Stimulated activated CD8-positive, alpha-beta memory T cell treated with anti-CD3 and anti-CD28 coated beads, Interleukin-4, amount 100 ng/mL, for 48 hours (primary cell): Measurements from ENCODE around the gene METTL5.
"Not testable (repeated sequence)": the region's sequence is repeated elsewhere in the genome, so short reads cannot be mapped to it uniquely, and the experiment has no call there.

Experiments
- DNase-seq: peaks from one replicate; pipeline ENCODE4 v3.0.0-alpha.2; 2020

The METTL5 gene

DNA sequence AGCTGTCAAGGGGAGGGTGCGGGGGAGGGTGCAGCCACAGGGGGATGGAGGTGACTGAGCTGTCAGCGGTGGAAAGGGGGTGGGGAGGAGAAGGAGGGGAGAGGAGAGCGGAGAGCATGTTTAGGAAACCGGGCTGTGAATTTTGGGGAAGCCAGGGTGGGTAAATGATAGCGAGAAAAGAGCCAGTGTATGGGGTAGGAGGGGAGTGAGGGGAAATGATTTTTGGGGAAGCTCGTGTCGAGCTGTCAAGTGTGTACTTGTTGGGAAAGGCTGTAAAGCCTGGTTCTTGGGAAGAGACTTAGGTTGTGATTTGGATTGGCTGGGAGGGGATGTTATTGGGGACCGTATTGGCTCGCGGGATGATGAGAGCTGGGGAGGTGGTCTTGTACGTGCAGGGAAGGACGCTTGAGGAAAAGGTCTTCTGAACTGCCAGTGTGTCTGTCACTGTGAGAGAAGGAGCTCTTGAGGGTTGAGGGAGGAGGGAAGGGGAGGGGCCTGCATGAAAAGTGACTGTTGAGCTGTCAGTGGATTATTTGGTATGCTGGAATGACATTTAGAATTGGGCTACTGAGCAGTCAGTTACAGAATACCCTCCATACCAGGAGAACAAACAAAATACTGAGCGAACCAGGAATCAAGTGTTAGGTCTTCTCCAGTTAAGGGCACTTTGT is 3.6 kb upstream of the METTL5 start:
- DNase-seq, result peak; percentile 66

DNA sequence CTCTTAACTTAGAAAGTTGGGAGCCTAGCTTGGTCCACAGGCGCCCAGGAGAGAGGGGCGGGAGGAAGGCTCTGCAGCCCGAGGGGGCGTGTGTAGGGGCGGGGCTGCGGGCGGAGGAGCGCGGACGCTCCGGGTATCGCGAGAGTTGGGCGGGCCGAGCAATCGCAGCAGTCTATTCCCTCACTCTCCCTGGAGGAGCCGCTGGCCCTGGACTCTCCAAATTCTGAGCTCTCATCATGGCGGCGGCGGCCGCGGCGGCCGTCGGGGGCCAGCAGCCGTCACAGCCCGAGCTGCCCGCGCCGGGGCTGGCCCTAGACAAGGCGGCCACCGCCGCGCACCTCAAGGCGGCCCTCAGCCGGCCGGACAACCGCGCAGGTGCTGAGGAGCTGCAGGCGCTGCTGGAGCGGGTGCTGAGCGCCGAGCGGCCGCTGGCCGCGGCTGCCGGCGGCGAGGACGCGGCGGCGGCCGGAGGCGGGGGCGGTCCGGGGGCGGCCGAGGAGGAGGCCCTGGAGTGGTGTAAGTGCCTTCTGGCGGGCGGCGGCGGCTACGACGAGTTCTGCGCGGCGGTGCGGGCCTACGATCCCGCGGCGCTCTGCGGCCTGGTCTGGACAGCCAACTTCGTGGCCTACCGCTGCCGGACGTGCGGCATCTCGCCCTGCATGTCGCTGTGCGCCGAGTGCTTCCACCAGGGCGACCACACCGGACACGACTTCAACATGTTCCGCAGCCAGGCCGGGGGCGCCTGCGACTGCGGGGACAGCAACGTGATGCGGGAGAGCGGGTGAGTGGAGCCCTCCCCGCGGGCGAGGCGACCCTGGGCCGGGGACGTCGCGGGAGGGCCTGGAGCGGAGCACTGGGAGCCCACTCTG is 2.8 kb upstream of the METTL5 start, which contains the start of gene UBR3:
UBR3 (plus strand) TSS at position 183 of the 869 bp plus-strand sequence; CDS start at position 237, 54 bp downstream.
- DNase-seq, result peak; percentile 94

DNA sequence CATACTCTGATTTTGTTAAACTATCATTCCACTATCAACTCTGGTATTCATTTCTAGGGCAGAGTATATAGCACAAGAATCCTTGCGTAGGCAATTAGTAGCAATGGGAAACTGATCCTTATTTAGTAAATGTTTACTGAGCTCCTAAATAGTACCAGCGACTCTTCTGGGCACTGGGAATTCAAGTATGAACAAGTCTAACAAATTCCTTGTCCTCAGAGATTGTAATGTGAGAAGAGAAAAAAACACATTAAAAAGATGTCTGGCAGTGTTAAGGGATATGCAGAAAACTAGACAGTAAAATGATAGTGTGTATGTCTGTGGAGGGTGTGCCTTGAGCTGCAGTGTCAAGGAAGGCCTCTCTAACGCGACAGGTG is 721 bp downstream of the METTL5 start:
- DNase-seq, result no peak

DNA sequence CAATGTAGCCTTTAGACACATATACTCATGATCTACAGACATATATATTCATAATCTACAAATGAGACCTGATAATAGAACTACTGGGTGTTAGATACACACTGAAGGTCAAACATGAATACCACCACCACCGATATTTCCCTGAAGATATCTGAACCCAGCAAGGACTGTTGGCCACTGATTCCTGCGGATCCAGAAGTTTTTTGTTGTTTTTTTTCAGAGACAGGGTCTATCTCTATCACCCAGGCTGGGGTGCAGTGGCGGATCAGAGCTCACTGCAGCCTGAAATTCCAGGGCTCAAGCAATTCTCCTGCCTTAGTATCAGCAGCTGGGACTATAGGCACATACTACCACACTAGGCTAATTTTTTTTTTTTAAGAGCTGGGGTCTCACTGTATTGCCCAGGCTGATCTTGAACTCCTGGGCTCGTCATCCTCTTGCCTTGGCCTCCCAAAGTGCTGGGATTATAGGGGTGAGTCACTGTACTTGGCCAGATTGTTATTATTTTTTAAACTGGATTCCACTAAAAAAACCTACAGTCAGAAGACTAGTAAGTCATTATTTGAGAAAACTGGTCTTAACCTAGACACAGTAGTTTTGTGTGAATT is 1.8 kb downstream of the METTL5 start:
- DNase-seq, result no peak

DNA sequence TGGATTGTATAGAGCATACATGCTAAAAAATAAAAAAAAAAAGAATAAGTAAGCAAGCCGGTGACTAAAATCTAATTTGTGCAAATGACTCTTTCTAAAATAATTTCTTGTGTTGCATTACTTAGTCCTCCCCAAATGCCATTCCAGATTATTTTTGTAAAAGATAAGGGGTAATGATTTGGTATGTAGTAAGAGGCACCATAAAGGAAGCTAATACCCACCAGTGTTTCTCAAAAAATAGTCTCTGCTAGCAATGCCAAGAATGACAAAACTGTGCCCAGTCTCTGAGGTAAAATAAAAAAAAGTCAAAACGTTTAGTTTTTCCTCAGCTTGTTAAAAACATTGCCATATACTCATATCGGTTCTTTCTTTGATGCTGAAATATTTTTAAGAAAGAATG is 2.7 kb downstream of the METTL5 start:
- no peak for DNase-seq

DNA sequence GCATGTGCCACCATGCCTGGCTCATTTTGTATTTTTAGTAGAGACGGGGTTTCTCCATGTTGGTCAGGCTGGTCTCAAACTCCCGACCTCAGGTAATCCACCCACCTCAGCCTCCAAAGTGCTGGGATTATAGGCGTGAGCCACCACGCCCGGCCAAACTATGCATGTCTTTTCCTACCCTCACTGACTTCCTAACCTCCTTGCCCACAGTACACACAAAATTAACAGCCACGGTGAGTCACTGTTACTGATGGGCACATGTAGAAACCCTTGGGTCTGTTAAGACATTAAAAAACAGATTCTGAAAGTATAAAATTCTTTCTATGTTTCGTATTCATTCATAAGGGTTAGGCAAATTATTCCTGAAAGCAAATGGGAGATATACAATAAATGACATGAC is 4.6 kb downstream of the METTL5 start:
- not testable (repeated sequence) for DNase-seq

DNA sequence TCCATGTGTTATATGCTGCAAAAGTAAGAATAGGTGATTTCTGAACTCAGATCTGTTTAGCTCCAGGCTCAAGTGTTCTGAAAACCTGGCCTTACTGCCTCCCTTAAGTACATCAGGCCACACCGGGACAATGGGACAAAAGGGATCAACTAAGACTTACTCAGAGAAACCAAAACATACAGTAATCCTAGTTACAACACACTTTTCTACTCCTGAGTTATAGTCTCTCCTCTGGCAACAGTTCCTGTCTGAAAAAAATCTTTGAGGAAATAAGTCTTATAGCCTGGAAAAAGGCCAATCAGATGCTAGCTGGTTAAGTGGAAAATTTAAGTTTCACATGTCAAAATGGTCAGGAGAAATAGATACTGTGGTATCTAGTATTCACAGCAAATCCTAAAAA is 5.6 kb downstream of the METTL5 start:
- no peak for DNase-seq

DNA sequence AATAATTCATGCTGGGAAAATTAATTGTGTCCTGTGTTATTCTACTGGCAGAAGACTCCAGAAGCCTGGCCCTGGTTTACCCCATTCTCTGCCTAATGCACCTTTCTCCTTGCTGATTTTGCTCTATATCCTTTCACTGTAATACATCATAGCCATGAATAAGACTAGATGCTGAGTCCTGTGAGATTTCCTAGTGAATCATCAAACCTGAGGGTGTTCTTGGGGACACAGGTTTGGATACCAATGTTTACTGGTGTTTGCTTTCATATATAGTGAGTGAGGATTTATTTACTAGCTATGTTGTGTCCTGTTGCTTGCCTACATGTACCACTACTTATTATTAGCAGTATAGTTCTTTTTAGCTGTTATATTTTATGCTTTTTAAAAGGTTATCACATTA is 6.5 kb downstream of the METTL5 start:
- no peak for DNase-seq

DNA sequence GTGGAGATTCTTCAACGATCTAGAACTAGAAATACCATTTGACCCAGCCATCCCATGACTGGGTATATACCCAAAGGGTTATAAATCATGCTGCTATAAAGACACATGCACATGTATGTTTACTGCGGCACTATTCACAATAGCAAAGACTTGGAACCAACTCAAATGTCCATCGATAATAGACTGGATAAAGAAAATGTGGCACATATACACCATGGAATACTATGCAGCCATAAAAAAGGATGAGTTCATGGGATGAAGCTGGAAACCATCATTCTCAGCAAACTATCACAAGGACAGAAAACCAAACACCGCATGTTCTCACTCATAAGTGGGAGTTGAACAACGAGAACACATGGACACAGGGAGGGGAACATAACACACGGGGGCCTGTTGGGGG is 7.3 kb downstream of the METTL5 start:
- not testable (repeated sequence) for DNase-seq

DNA sequence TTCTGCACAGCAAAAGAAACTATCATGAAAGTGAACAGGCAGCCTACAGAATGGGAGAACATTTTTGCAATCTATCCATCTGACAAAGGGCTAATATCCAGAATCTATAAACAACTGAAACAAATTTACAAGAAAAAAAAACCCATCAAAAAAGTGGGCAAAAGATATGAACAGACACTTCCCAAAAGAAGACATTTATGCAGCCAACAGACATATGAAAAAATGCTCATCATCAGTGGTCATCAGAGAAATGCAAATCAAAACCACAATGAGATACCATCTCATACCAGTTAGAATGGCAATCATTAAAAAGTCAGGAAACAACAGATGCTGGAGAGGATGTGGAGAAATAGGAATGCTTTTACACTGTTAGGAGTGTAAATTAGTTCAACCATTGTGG is 7.7 kb downstream of the METTL5 start:
- not testable (repeated sequence) for DNase-seq

DNA sequence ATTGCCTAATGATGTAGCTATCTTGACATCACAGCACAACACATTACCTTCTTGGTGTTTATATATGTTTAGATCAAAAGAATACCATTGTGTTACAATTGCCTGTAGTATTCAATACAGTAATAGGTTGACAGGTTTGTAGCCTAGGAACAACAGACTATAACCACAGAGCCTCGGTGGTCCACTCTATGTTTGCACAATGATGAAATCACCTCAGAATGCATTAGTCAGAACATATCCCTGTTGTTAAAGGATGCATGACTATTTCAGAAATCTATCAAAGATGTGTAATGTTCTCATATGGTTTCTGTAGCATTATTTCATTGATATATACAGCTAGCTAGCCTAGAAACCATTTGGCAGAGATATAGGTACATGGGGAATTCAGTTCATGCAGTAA is 8.9 kb downstream of the METTL5 start:
- no peak for DNase-seq

DNA sequence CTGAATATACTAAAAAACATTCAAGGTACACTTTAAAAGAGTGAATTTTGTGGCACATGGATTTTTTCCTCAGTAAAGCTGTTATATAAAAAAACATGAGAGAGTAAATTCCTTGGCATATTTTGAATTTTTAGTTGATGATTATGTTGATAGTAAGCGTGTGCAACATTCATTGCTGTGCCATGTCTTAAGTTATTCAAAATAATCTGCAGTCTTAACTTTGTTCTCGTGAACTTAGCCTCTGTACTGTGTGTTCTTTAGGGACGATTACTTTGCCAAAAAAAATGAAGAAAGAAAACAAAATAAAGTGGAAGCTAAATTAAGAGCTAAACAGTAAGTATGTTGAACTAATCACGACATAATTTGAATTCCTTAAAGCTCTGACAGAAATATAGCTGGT is 16.5 kb downstream of the METTL5 start:
- no peak for DNase-seq

DNA sequence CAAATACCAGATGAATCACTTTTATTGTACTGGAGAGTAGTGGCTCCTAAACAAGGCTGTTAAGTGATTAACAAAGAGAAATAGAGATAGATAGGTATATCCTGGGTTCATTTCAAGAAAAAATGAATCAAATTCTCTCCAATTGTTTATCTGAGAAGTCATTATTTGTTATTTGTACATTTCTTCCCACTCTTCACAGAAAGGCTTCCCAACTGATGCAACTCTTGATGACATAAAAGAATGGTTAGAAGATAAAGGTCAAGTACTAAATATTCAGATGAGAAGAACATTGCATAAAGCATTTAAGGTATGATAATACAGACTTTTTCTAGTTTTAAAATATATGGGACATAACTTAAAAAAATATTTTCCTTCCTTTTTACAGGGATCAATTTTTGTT is 18.1 kb downstream of the METTL5 start:
- no peak for DNase-seq

DNA sequence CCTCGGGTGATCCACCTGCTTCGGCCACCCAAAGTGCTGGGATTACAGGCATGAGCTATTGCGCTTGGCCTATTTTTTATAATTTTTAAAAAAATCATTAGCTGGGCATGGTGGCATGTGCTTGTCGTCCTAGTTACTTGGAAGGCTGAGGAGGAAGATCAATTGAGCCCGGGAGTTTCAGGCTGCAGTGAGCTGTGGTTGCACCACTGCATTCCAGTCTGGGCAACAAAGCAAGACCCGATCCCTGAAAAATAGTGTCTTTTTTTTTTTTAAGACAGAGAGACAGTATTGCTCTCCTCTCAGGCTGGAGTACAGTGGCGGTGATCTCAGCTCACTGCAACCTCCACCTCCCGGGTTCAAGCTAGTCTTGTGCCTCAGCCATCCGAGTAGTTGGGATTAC is 21.2 kb downstream of the METTL5 start:
- DNase-seq, result no peak

DNA sequence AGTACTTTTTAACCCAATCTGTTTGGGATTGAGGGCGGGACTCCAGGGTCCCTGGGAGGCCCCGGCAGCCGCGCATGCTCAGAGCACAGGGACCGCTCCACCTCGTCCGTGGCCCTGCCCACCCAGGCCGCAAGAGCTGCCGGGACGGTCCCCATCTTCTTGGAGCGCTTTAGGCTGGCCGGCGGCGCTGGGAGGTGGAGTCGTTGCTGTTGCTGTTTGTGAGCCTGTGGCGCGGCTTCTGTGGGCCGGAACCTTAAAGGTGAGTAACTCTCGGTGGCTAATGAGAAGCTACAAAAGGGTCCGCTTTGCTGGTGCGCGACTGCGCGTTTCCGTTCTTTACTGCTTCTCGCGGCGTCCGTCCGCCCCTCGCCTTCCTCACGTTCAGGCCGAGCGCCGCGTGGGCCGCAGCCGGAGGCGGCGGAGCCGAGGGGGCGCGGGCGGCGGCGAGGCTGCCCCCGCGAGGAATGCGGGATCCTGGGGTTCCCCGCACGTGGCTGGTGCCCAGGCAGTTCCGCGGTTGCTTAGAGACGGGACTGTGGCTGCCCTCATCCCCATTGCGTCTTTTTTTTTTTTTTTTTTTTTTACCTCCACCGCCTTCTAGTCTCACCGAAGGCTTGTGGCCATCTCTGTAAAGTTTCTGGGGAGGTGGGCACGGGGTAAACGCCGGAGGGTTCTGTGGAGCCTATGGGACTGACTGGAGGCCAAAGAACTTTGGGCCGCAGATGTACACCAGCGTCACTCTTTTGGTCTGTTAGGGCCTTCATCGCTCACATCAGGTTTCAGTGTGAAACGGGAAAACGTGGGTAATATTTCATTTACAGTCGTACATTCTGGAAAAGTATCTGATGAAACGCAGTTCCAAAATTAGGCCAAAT is 25.8 kb downstream of the METTL5 start, which contains the start of gene SSB:
SSB (plus strand) TSS at position 154 of the 875 bp plus-strand sequence. CDS start 2,090 bp downstream, outside the sequence.
- DNase-seq, result peak; percentile 97

DNA sequence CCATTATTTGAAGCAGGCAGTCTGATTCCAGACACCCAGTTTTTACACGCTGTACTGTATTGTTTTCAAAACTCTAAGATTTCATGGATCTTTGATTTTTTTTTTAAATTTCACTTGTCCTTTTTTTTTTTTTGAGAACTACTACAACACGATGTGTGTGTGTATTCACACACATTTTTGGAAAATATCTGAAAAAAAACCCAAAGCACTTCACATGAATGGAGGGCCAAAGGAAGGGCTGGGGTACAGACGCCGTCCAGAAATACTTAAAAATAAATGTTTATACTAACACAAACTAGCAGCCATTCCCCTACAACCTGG is 26.3 kb downstream of the METTL5 start:
- no peak for DNase-seq

DNA sequence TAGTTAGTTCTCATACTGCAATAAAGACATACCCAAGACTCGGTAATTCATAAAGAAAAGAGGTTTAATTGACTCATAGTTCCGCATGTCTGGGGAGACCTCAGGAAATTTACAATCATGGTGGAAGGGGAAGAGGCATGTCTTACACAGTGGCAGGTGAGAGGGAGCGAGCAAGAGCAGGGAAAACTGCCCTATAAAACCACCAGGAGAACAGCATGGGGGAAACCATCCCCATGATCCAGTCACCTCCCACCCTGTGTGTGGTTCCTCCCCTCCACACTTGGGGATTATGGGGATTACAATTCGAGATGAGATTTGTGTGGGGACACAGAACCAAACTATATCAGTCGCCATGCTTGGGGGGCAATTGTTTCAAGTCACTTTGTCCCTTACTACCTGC is 27.1 kb downstream of the METTL5 start:
- no peak for DNase-seq

DNA sequence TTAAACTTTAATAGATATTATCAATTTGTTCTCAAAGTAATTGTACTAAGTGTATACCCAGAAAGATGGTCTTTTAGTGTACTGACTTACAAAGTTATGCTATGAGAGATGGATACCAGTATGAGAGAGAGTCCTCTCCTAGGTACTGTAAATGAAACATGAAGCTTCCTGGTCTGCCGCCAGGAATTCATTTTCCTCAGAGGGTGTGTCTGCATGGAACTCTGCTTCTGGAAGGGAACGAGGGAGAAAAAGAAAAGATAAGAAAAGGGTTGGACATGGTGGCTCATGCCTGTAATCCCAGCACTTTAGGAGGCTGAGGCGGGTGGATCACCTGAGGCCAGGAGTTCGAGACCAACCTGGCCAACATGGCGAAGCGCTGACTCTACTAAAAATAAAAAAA is 28.3 kb downstream of the METTL5 start:
- no peak for DNase-seq

DNA sequence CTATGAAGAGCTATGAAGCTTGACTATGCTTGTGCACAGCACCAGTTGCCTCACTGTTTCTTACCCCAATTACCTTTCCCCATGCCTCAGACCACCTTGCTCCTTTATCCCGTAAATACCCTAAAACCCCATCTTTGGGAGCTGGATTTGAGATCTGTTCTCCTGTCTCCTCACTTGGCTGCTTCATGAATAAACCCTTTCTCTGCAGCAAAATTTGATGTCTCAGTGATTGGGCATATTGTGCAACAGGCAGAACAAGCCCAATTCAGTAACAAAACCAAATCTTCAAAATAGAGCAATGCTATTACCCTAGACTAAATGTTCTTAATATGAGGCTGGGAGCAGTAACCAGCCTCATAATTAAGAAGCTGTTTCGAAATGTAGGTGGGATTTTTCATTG is 29.5 kb downstream of the METTL5 start:
- no peak for DNase-seq

DNA sequence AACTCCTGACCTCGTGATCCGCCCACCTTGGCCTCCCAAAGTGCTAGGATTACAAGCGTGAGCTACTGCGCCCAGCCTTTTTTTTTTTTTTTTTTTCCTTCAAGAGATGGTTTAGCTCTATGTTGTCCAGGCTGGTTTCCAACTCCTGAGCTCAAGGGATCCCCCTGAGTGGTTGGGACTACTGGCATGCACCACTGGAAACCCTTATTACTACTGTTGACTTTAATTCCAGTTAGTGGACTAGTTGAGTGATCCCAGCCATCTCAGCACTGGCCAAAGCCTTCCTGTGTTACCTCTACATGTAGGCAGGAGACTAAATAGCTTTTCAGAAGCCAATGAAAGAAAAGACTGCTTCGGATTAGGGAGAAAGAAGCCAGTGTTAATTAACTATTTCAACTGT is 34.1 kb downstream of the METTL5 start:
- DNase-seq, result no peak

DNA sequence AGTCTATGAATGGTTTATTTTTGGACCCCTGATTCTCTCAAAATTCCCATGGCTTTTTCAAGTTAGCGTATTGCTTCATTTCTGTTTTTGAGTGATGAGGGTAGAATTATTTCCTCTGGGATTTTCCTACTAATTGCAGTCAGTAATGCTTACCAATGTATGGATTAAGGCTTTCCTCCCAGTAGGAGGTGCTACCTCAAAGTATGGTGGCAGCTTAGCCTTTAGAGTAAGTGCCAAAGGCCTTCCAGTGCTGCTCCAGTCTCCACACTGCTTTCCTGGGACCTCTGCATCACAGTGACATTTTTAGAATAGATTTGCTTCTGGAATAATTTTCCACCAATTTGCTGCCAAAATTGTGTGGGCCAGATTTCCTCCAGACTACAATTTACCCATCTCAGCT is 42.2 kb downstream of the METTL5 start:
- DNase-seq, result no peak

DNA sequence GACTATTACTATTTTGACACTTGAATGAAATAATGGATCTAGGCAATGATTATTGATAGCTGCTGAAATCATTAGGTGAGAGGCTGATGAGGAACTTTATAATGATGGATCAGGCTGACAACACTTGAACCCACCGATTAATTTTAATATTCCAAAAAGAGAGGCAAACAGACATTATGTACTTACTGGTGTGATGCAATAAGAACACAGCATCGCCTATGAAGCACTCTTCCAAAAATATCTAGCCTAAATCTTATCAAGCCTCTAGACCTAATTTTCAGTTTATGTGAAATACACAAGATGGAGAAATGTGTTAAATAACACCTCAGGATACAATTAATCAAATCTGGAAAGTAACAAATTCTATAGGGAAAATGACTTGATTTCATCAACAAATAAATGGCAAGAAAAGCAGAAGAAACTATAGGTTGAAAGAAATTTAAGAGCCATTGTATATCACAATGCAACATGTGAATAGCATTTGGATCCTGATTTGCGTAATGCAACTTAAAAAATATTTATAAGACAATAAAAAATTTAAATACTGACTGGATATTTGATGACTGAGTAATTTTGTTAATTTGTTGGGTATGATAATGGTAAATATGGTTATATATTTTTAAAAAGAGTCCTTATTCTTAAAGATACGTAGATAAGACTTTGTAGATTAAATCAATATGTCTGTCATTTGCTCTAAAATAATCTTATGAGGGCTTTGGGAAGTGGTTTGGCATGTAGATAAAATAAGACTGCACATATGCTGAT is 43.3 kb downstream of the METTL5 start:
- DNase-seq, result no peak
